Keratinocyte (primary cell): ENCODE data around the gene SCPEP1. TPM values are rescaled to one million over a fixed set of nuclear protein-coding genes. Genes with fewer than 3 reads are reported as not detected.

Source experiments
- DNase-seq: peaks from one replicate; pipeline ENCODE4 v3.0.0-alpha.2; 2011; ENCODE audit warnings: low read depth, missing footprints, low spot score
- FAIRE-seq: peaks from 2 replicates; lab custom pipeline; 2011; peaks lifted over from hg19 to GRCh38; lab: Jason Lieb, UNC
- H2AFZ ChIP-seq: 2 replicates; pipeline ENCODE4 v1.6.0; 2012; ENCODE audit warnings: low read length, control low read depth, inconsistent platforms; ENCODE audit not compliant: control insufficient read depth
- H3K27ac ChIP-seq: 2 replicates; pipeline ENCODE4 v1.5.1; 2011; ENCODE audit warnings: low read length; ENCODE audit not compliant: control insufficient read depth, insufficient read depth
- H3K27me3 ChIP-seq: 3 replicates; pipeline ENCODE4 v1.6.0; 2011; ENCODE audit warnings: low read length; ENCODE audit not compliant: control insufficient read depth, insufficient read depth; ENCODE audit errors: extremely low read depth
- H3K36me3 ChIP-seq, 2 experiments: 2 replicates in 1 of 2; 3 replicates in 1 of 2; pipeline ENCODE4 v1.5.1; 2011; ENCODE audit warnings: low read length in 2 of 2, mild to moderate bottlenecking in 1 of 2; ENCODE audit not compliant: control insufficient read depth in 2 of 2, insufficient read depth in 2 of 2; ENCODE audit errors: extremely low read depth in 1 of 2
- H3K4me1 ChIP-seq: 3 replicates; pipeline ENCODE4 v1.5.1; 2011; ENCODE audit warnings: low read length; ENCODE audit not compliant: control insufficient read depth, insufficient read depth; ENCODE audit errors: extremely low read depth
- H3K4me2 ChIP-seq: 3 replicates; pipeline ENCODE4 v1.6.0; 2011; ENCODE audit warnings: low read depth, low read length; ENCODE audit not compliant: control insufficient read depth, insufficient read depth; ENCODE audit errors: extremely low read depth
- H3K4me3 ChIP-seq, 3 experiments: fragments of 200-600 bp in 1 of 3; sonication (generic) in 1 of 3; 2 replicates in 2 of 3; 3 replicates in 1 of 3; pipeline ENCODE4 v1.5.1; 2011 to 2016; ENCODE audit warnings: low read length in 3 of 3, mild to moderate bottlenecking in 3 of 3, control low read depth in 2 of 3, inconsistent platforms in 1 of 3, low read depth in 1 of 3, mixed read lengths in 1 of 3, mixed run types in 1 of 3, moderate library complexity in 1 of 3; ENCODE audit not compliant: control insufficient read depth in 2 of 3, insufficient read depth in 2 of 3; ENCODE audit errors: extremely low read depth in 1 of 3
- H3K79me2 ChIP-seq: 2 replicates; pipeline ENCODE4 v1.6.0; 2012; ENCODE audit warnings: low read length; ENCODE audit not compliant: control insufficient read depth, insufficient read depth
- H3K9ac ChIP-seq: 3 replicates; pipeline ENCODE4 v1.6.0; 2011; ENCODE audit warnings: low read length; ENCODE audit not compliant: control insufficient read depth, insufficient read depth; ENCODE audit errors: extremely low read depth
- H3K9me1 ChIP-seq: 3 replicates; pipeline ENCODE4 v1.6.0; 2011; ENCODE audit warnings: low read length; ENCODE audit not compliant: control insufficient read depth, insufficient read depth; ENCODE audit errors: extremely low read depth
- H3K9me3 ChIP-seq: 2 replicates; pipeline ENCODE4 v1.5.1; 2012; ENCODE audit warnings: low read depth, low read length; ENCODE audit not compliant: control insufficient read depth
- H4K20me1 ChIP-seq: 3 replicates; pipeline ENCODE4 v1.6.0; 2011; ENCODE audit warnings: low read length; ENCODE audit not compliant: control insufficient read depth, insufficient read depth; ENCODE audit errors: extremely low read depth
- CTCF ChIP-seq, 3 experiments: IDR thresholded peaks in 1 of 3; conservative IDR thresholded peaks in 1 of 3; optimal IDR thresholded peaks in 1 of 3; 2 replicates in 2 of 3; 3 replicates in 1 of 3; pipeline versions ENCODE3 to v1.5.1; 2011; ENCODE audit warnings: low read length in 3 of 3, mild to moderate bottlenecking in 3 of 3, moderate library complexity in 2 of 3, control low read depth in 1 of 3, inconsistent platforms in 1 of 3; ENCODE audit not compliant: insufficient read depth in 2 of 3; ENCODE audit errors: extremely low read depth in 1 of 3
- EZH2 ChIP-seq: IDR thresholded peaks from one replicate; pipeline ENCODE4 v1.6.1; 2012; ENCODE audit warnings: inconsistent platforms, mild to moderate bottlenecking, low read length, moderate library complexity
- dilution Hi-C: fragments of 300-500 bp; cut with MboI; formaldehyde crosslinking; loops from one replicate; pipeline ENCODE4 v1.7.0; 2020; ENCODE audit warnings: low sequenced_read_pairs; ENCODE audit not compliant: extremely low pct_ligation_motif_present
- polyA plus RNA-seq, 5 experiments: library from polyadenylated mRNA; depleted of rRNA in 3 of 5; stranded (reverse) in 3 of 5; stranded (forward) in 1 of 5; unstranded in 1 of 5; fragments of >200 nt; gene quantifications; 1 replicate in 1 of 5; 2 replicates in 3 of 5; 3 replicates in 1 of 5; pipeline versions ENCODE4 v1.2.1 to v1.2.3, GENCODE V29; 2011 to 2012; ENCODE audit warnings: missing spikeins in 2 of 5, low read depth in 1 of 5, low replicate concordance in 1 of 5

SCPEP1 gene
- polyA plus RNA-seq, 1 donor (not counting 4 experiments of a cell fraction or from before 2014, with no cell fraction given): 34.4 TPM

- H3K4me3 ChIP-seq: no peak overlapping the region
- H3K27me3 ChIP-seq: peaks cover under 1% of the 10 kb centered on the region
- H3K4me1 ChIP-seq: no peaks in the 10 kb centered on the region
- no peaks in the 10 kb centered on the region for H4K20me1 ChIP-seq
- H3K9ac ChIP-seq: no peak overlapping the region
- H3K4me2 ChIP-seq: no peak overlapping the region
- dilution Hi-C loops: no loop called here
- no peak overlapping the region for H3K27ac ChIP-seq
- no peaks in the 10 kb centered on the region for H3K79me2 ChIP-seq
- H3K9me3 ChIP-seq: no peaks in the 10 kb centered on the region
- no peaks in the 10 kb centered on the region for H3K36me3 ChIP-seq
- TF ChIP-seq EZH2 (no peak), CTCF (optimal IDR thresholded peaks at IDR 0.05 in 1 of 3, IDR thresholded peaks at IDR 0.05 in 1 of 3, conservative IDR thresholded peaks at IDR 0.05 in 1 of 3; ENCODE audit: extremely low read depth in 1 of 3, insufficient read depth in 2 of 3, low read length in 3 of 3) (no peak)
- FAIRE-seq (peak; percentile 93), DNase-seq (no peak)
- H2AFZ ChIP-seq: no peak overlapping the region
- H3K9me1 ChIP-seq: no peaks in the 10 kb centered on the region
Observed at GRCh38 chr17:57021226-57021940, 43.5 kb downstream of the SCPEP1 start.

GRCh38 chr17:57025876-57026275 lies 47.9 kb downstream of the SCPEP1 start:
- peaks cover 1% of the 10 kb centered on the region for H3K9me3 ChIP-seq
- no peak for TF ChIP-seq CTCF (optimal IDR thresholded peaks at IDR 0.05 in 1 of 3, IDR thresholded peaks at IDR 0.05 in 1 of 3, conservative IDR thresholded peaks at IDR 0.05 in 1 of 3; ENCODE audit: extremely low read depth in 1 of 3, insufficient read depth in 2 of 3, low read length in 3 of 3)
- no peak for TF ChIP-seq EZH2
- H3K27me3 ChIP-seq: no peaks in the 10 kb centered on the region
- dilution Hi-C loops: no loop called here
- H4K20me1 ChIP-seq: no peaks in the 10 kb centered on the region
- H3K27ac ChIP-seq: no peak overlapping the region
- no peak overlapping the region for H3K4me3 ChIP-seq
- no peak for FAIRE-seq
- no peak for DNase-seq
- no peak overlapping the region for H3K4me2 ChIP-seq
- H3K9me1 ChIP-seq: no peaks in the 10 kb centered on the region
- H3K4me1 ChIP-seq: no peaks in the 10 kb centered on the region
- no peaks in the 10 kb centered on the region for H3K36me3 ChIP-seq
- no peaks in the 10 kb centered on the region for H3K79me2 ChIP-seq
- H3K9ac ChIP-seq: no peak overlapping the region
- H2AFZ ChIP-seq: no peak overlapping the region
